Measurements from ENCODE around the gene C17orf78. TPM values are rescaled to one million over a fixed set of nuclear protein-coding genes. Genes with fewer than 3 reads are reported as not detected.

Gene C17orf78
- total and polyA plus RNA-seq, 2 donors (not counting 1 experiment from before 2014, with no cell fraction given), result not detected

- no peak for DNase-seq
- Histone ChIP-seq H2AFZ (ENCODE audit: insufficient read depth, low read depth, low read length, poor library complexity, severe bottlenecking) (no peak overlapping the region), H3K4me1 (ENCODE audit: control insufficient read depth in 2 of 2, insufficient read depth in 2 of 2, low read length in 2 of 2) (no peaks in the 10 kb centered on the region), H3K27me3 (replicated peaks in 1 of 4; ENCODE audit: control extremely low read depth in 1 of 4, control insufficient read depth in 3 of 4, insufficient read depth in 4 of 4, low read length in 3 of 4) (no peaks in the 10 kb centered on the region), H3K79me2 (ENCODE audit: control insufficient read depth, insufficient read depth, low read length) (no peaks in the 10 kb centered on the region), H3K9ac (ENCODE audit: low read length) (no peak overlapping the region), H3K36me3 (replicated peaks in 1 of 2; ENCODE audit: control extremely low read depth in 1 of 2, control insufficient read depth in 1 of 2, extremely low read depth in 1 of 2, insufficient read depth in 2 of 2, low read length in 1 of 2) (peaks cover 0 to 2% of the 10 kb centered on the region in 2 experiments), H3K9me3 (ENCODE audit: control extremely low read depth in 1 of 3, control insufficient read depth in 2 of 3, insufficient read depth in 1 of 3, low read length in 2 of 3) (no peaks in the 10 kb centered on the region), H4K20me1 (ENCODE audit: control insufficient read depth, insufficient read depth, low read length, poor library complexity, severe bottlenecking) (no peaks in the 10 kb centered on the region), H3K4me2 (replicated peaks; ENCODE audit: low read depth, low read length, poor library complexity, severe bottlenecking) (no peak overlapping the region), H3K27ac (ENCODE audit: low read length in 2 of 2) (no peak overlapping the region), H3K4me3 (ENCODE audit: control extremely low read depth in 1 of 5, extremely low read depth in 1 of 5, insufficient read depth in 1 of 5, low read depth in 2 of 5, low read length in 4 of 5) (no peak overlapping the region)
- Mint-ChIP-seq H3K27me3 (no peaks in the 10 kb centered on the region), H3K4me3 (no peak overlapping the region), H3K4me1 (peaks cover 3% of the 10 kb centered on the region), H3K27ac (no peak overlapping the region), H3K9me3 (ENCODE audit: insufficient read depth) (no peaks in the 10 kb centered on the region)
- CTCF ChIA-PET, result interaction anchor here (1.0 kb wide), 1 partner anchor 36 kb away, joined by 3 read pairs; no protein-coding TSS in a partner anchor
- no peak for TF ChIP-seq EZH2 (IDR thresholded peaks at IDR 0.05; ENCODE audit: borderline replicate concordance, insufficient read depth, low read depth, low read length, poor library complexity, severe bottlenecking)
- no peak for TF ChIP-seq CTCF (IDR thresholded peaks at IDR 0.05)
- POLR2A ChIA-PET, result no interaction called here
- intact Hi-C loops (cut with micrococcal nuclease), result no loop called here
- 100% methylated on average over 2 of the region's 3 CpGs for WGBS (ENCODE audit: insufficient coverage)
- ATAC-seq (ENCODE audit: low read depth), result no peak
Measured at GRCh38 chr17:37338847-37339246, 36.9 kb upstream of the C17orf78 start.

- CTCF ChIA-PET, result interaction anchor here (1.0 kb wide), 1 partner anchor 35 kb away, joined by 3 read pairs; no protein-coding TSS in a partner anchor
- H3K27ac Mint-ChIP-seq, result no peak overlapping the region
Measured at GRCh38 chr17:37339321-37339720, 36.5 kb upstream of the C17orf78 start.

More at GRCh38 chr17:37339321-37339720, 36.5 kb upstream of the C17orf78 start:
- no peaks in the 10 kb centered on the region for H3K9me3 ChIP-seq (ENCODE audit: control extremely low read depth in 1 of 3, control insufficient read depth in 2 of 3, insufficient read depth in 1 of 3, low read length in 2 of 3)
- no peaks in the 10 kb centered on the region for H3K4me1 ChIP-seq (ENCODE audit: control insufficient read depth in 2 of 2, insufficient read depth in 2 of 2, low read length in 2 of 2)
- no peak overlapping the region for H2AFZ ChIP-seq (ENCODE audit: insufficient read depth, low read depth, low read length, poor library complexity, severe bottlenecking)
- H3K79me2 ChIP-seq (ENCODE audit: control insufficient read depth, insufficient read depth, low read length), result no peaks in the 10 kb centered on the region
- WGBS (ENCODE audit: insufficient coverage), result 91% methylated on average over 1 of the region's 3 CpGs
- no peaks in the 10 kb centered on the region for H4K20me1 ChIP-seq (ENCODE audit: control insufficient read depth, insufficient read depth, low read length, poor library complexity, severe bottlenecking)
- DNase-seq, result no peak
- H3K9ac ChIP-seq (ENCODE audit: low read length), result no peak overlapping the region
- ATAC-seq (ENCODE audit: low read depth), result no peak
- TF ChIP-seq EZH2 (IDR thresholded peaks at IDR 0.05; ENCODE audit: borderline replicate concordance, insufficient read depth, low read depth, low read length, poor library complexity, severe bottlenecking) (no peak), CTCF (IDR thresholded peaks at IDR 0.05) (no peak)
- no peaks in the 10 kb centered on the region for H3K27me3 Mint-ChIP-seq
- H3K4me1 Mint-ChIP-seq, result peaks cover 2% of the 10 kb centered on the region
- POLR2A ChIA-PET, result no interaction called here
- intact Hi-C loops (cut with micrococcal nuclease), result no loop called here
- no peaks in the 10 kb centered on the region for H3K27me3 ChIP-seq (replicated peaks in 1 of 4; ENCODE audit: control extremely low read depth in 1 of 4, control insufficient read depth in 3 of 4, insufficient read depth in 4 of 4, low read length in 3 of 4)
- no peaks in the 10 kb centered on the region for H3K9me3 Mint-ChIP-seq (ENCODE audit: insufficient read depth)
- H3K4me3 ChIP-seq (ENCODE audit: control extremely low read depth in 1 of 5, extremely low read depth in 1 of 5, insufficient read depth in 1 of 5, low read depth in 2 of 5, low read length in 4 of 5), result no peak overlapping the region
- peaks cover 0 to 2% of the 10 kb centered on the region in 2 experiments for H3K36me3 ChIP-seq (replicated peaks in 1 of 2; ENCODE audit: control extremely low read depth in 1 of 2, control insufficient read depth in 1 of 2, extremely low read depth in 1 of 2, insufficient read depth in 2 of 2, low read length in 1 of 2)
- no peak overlapping the region for H3K4me3 Mint-ChIP-seq
- no peak overlapping the region for H3K4me2 ChIP-seq (replicated peaks; ENCODE audit: low read depth, low read length, poor library complexity, severe bottlenecking)
- H3K27ac ChIP-seq (ENCODE audit: low read length in 2 of 2), result no peak overlapping the region

All from B cell (primary cell).